ENCODE measurements around the gene MTFR1L.

- TF ChIP-seq NR3C1 (CRISPR knock-in tag; conservative IDR thresholded peaks at IDR 0.05; ENCODE audit: low read depth) (no peak), PREB (CRISPR knock-in tag; IDR thresholded peaks at IDR 0.05; ENCODE audit: borderline replicate concordance) (no peak), CTCF (IDR thresholded peaks at IDR 0.05) (no peak), HMGXB4 (CRISPR knock-in tag; IDR thresholded peaks at IDR 0.05) (no peak), MYBL2 (CRISPR knock-in tag; IDR thresholded peaks at IDR 0.05) (no peak), CBFB (CRISPR knock-in tag; IDR thresholded peaks at IDR 0.05; ENCODE audit: low read depth) (no peak), ZNF281 (CRISPR knock-in tag; IDR thresholded peaks at IDR 0.05) (no peak)
Measured at GRCh38 chr1:25815208-25816111, 4.3 kb upstream of the MTFR1L start.
